ENCODE data around the gene EXOSC3. TPM values are rescaled to one million over a fixed set of nuclear protein-coding genes. Genes with fewer than 3 reads are reported as not detected.

EXOSC3 gene
- total and polyA plus RNA-seq, 2 donors (not counting 3 experiments of a cell fraction or from before 2014, with no cell fraction given), result 25.0 to 38.0 TPM

- Histone ChIP-seq H3K4me3 (replicated peaks in 1 of 3; ENCODE audit: insufficient read depth in 1 of 3, low read depth in 1 of 3, low read length in 3 of 3) (no peak overlapping the region), H3K79me2 (ENCODE audit: control insufficient read depth, insufficient read depth, low read length) (no peaks in the 10 kb centered on the region), H3K36me3 (ENCODE audit: control insufficient read depth in 2 of 2, extremely low read depth in 1 of 2, insufficient read depth in 2 of 2, low read length in 2 of 2) (no peaks in the 10 kb centered on the region), H3K27ac (ENCODE audit: insufficient read depth, low read depth, low read length) (no peak overlapping the region), H3K9me1 (replicated peaks; ENCODE audit: control insufficient read depth, extremely low read depth, insufficient read depth, low read length) (no peaks in the 10 kb centered on the region), H3K4me1 (ENCODE audit: control insufficient read depth, extremely low read depth, insufficient read depth, low read length) (no peaks in the 10 kb centered on the region), H3K9ac (replicated peaks; ENCODE audit: extremely low read depth, insufficient read depth, low read length) (no peak overlapping the region), H4K20me1 (replicated peaks; ENCODE audit: control insufficient read depth, extremely low read depth, insufficient read depth, low read length) (no peaks in the 10 kb centered on the region), H2AFZ (ENCODE audit: low read depth, low read length) (no peak overlapping the region), H3K27me3 (ENCODE audit: control insufficient read depth in 2 of 2, insufficient read depth in 2 of 2, low read length in 2 of 2) (no peaks in the 10 kb centered on the region), H3K4me2 (ENCODE audit: insufficient read depth, low read length) (no peak overlapping the region), H3K9me3 (replicated peaks; ENCODE audit: control insufficient read depth, insufficient read depth, low read length) (no peaks in the 10 kb centered on the region)
- BruUV-seq (replicated peaks), result no TSS peak
- FAIRE-seq, result no peak
- TF ChIP-seq FOS (IDR thresholded peaks at IDR 0.05; ENCODE audit: borderline replicate concordance, insufficient read depth, low read length) (no peak), MYC (IDR thresholded peaks at IDR 0.05; ENCODE audit: low read depth, low read length) (no peak), MAX (IDR thresholded peaks at IDR 0.05; ENCODE audit: insufficient read depth, insufficient read length) (no peak), CTCF (IDR thresholded peaks at IDR 0.05; ENCODE audit: extremely low read depth in 1 of 2, insufficient read depth in 1 of 2, low read depth in 1 of 2, low read length in 2 of 2) (no peak), POLR2A (IDR thresholded peaks at IDR 0.05; ENCODE audit: low read depth, low read length) (no peak), EZH2 (IDR thresholded peaks at IDR 0.05; ENCODE audit: borderline replicate concordance, low read depth, low read length, severe bottlenecking) (no peak), JUN (IDR thresholded peaks at IDR 0.05; ENCODE audit: borderline replicate concordance, insufficient read depth, insufficient read length, low read depth) (no peak), GATA2 (IDR thresholded peaks at IDR 0.05; ENCODE audit: insufficient read depth, insufficient read length, low read depth, low read length) (no peak), POLR2AphosphoS5 (IDR thresholded peaks at IDR 0.05; ENCODE audit: insufficient read depth, low read depth, low read length) (no peak)
- no peak for DNase-seq (ENCODE audit: low read depth, low spot score)
- ChIA-PET CTCF (no interaction called here), POLR2A (no interaction called here)
- dilution Hi-C loops (cut with MboI; ENCODE audit: extremely low pct_ligation_motif_present, low sequenced_read_pairs), result no loop called here
- intact Hi-C loops (cut with micrococcal nuclease), result no loop called here
Measured at GRCh38 chr9:37761511-37761910, 23.4 kb downstream of the EXOSC3 start.
